ENCODE results near the gene FGFBP1.

FGFBP1 gene

GRCh38 chr4:15890246-15890829 is 48.2 kb downstream of the FGFBP1 start:
- H3K36me3 ChIP-seq, result no peaks in the 10 kb centered on the region
- DNase-seq, result no peak
- no peaks in the 10 kb centered on the region for H3K9me3 ChIP-seq
- TF ChIP-seq CTCF (IDR thresholded peaks at IDR 0.05; ENCODE audit: low read depth, low read length), result no peak
- H3K4me1 ChIP-seq, result no peaks in the 10 kb centered on the region
- no peak overlapping the region for H3K4me3 ChIP-seq (ENCODE audit: low read depth, low read length)
- peaks cover 5% of the 10 kb centered on the region; the same call in 1 of the 2 replicates for H3K27me3 ChIP-seq

- H3K36me3 ChIP-seq, result no peaks in the 10 kb centered on the region
- H3K4me3 ChIP-seq (ENCODE audit: low read depth, low read length), result no peak overlapping the region
- DNase-seq, result no peak
- no peaks in the 10 kb centered on the region for H3K4me1 ChIP-seq
- H3K9me3 ChIP-seq, result no peaks in the 10 kb centered on the region
- H3K27me3 ChIP-seq, result peaks cover 5% of the 10 kb centered on the region; the same call in 1 of the 2 replicates
- TF ChIP-seq CTCF (IDR thresholded peaks at IDR 0.05; ENCODE audit: low read depth, low read length), result no peak
Observed at GRCh38 chr4:15888515-15888914, 50.0 kb downstream of the FGFBP1 start.
